HG02870 (cell line): ENCODE results near the gene HHATL.
"Not testable (repeated sequence)": the region's sequence is repeated elsewhere in the genome, so short reads cannot be mapped to it uniquely, and the experiment has no call there.

Experiments used
- ATAC-seq: cut with Tn5 transposase; IDR thresholded peaks from one replicate; pipeline ENCODE4 v1.9.1; 2021; ENCODE audit warnings: mild to moderate bottlenecking, moderate library complexity; ENCODE audit not compliant: unreplicated experiment

HHATL gene

DNA sequence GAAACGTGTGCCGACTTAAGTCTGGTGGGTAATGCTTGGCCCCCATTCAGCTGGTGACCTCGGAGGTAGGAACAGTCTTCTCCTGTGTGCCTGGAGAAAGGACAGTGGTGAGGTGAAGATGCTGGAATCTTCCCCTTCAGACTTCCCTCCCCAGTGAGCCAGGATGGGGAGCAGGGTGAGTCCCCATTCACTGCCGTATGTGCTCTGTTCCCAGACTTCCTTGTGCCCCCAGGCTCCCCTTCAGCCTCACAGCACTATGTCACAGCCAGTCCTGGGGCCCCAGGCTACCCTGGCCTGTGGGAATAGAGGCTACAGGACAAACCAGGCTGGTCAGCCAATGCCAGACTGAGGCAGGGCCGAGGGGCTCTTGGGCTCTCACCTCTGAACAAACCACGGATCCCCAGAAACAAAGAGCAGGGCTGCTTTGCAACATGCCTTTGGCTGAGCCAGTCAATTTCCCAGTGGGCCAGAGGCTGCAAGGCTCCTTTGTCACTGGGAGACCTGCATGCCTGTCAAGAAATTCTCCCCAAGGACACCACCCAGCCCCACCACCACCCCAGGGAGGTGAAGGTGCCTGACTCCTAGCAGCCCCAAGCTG is 31.8 kb upstream of the HHATL start:
- ATAC-seq: no peak

DNA sequence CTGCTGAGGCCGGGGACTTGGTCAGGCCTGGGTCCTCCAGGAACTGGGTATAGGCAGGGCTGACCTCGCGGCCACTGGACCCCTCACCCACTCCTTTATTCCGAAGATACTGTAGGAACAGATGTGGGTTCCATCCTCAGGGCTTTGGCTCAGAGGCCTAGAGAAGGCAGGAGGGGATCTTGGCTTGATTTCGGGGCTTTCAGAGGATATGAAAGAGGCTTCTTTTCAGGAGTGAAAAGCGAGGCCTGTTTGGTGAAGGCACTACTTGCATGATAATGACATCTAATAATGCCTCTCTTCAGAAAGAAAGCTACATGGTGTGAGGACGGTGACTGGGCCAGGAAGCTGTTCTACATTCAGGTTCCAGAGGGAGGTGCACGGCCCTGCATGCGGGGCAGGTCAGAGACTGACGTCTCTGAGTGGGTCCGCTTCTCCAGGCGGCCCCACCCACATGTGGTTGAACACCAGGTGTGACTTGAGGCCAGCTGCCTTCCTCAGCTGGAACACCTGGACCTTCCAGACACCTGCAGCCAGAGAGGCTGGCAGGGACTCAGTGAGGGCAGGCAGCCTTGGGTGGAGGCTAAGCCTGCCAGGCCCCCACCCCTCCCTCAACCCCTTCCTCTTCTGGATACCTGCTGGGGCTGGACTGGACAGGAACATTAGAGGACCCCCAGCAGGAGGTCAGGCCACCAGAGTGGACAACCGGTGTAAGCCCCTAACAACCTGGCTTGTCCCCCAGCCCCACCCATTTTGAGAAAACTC is 31.1 kb upstream of the HHATL start:
- ATAC-seq: no peak

DNA sequence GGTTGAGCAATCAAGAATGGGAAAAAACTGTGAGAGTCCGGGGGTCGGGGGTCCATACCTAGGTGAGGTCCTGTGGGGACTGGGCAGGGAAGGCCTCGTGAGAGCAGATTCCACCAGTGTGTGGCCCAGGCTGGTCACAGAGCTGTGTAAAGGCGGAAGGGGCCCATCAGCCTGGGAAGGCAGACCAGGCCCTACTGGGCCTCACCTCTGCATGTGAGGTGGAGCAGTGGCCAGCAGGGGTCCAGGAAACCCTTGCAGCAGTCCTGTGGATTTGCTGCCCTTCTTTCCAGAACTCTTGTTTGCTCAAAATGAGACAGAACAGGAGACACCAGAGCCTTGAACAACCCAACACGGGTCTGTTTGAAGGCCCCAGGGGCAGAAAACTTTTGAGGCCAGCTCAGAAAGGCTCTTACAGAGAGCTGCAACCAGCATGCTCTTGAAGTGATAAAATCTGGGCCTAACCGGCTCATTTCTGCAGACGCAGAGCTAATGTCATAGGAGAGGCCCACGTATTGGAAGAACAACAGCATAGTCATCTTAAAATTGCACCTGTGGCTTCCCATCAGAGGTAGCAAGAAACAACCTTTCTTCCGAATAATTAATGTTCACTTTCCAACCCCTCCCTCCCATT is 30.3 kb upstream of the HHATL start:
- ATAC-seq: no peak

DNA sequence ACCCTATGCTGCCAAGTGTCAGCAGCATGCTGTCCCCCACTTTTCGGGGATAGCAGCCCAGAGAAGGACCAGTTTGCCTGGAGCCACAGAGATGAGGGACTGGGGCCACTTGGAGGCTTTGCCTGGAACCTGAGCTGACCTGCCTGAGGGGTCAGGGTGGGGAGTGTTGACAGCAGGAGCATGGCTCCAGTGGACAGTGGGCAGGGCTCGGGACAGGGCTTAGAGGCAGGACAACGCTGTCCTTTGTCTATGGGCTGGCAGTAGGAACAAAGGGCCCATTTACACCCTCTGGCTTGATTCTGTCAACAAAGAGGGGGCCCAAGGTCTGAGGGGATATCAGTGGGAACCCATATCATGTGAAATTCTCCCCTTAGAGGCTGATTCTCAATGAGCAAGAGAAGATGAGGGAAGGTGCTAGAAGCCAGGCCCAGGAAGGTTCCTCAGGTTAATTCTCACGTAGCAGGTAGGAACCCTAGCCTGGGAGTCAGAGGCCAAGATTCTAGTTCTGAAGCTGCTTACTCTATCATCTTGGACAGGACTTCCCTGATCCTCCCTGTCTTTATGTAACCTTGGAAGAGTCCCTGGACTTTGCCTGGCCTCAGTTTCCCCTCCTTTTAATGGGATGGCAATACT is 29.7 kb upstream of the HHATL start:
- ATAC-seq: no peak

DNA sequence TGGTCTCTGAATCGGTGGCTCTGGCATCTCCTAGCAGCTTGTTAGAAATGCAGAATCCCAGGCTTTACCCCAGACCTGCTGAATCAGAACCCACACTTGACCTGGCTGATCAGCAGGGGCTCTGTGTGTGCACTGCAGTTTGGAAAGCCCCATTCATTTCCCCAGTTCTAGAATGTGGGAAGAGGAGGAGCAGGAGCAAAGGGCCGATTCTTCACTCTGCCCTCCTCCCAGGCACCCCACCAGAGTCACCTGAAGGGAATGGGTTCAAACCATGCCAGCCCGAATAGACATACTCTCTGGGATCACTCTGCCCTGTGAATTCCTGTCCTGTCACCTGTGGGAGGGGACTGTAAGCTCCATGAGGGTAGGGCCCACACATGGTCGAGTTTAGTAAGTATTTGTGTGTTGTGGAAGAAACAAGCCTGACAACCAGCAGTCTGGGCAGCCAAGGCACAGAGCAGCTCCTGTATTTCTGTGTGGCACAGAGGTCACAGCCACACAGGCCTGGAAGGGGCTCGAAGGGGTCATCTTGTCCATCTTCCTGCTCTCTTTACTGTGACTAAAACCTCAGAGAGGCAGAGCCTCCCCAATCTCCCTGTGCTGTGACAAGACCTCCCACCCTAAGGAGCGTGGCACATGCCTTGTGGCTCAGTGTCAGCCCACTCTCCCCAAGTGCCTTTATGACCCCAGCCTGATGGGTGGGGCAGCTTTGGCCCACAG is 29.0 kb upstream of the HHATL start:
- ATAC-seq: no peak

DNA sequence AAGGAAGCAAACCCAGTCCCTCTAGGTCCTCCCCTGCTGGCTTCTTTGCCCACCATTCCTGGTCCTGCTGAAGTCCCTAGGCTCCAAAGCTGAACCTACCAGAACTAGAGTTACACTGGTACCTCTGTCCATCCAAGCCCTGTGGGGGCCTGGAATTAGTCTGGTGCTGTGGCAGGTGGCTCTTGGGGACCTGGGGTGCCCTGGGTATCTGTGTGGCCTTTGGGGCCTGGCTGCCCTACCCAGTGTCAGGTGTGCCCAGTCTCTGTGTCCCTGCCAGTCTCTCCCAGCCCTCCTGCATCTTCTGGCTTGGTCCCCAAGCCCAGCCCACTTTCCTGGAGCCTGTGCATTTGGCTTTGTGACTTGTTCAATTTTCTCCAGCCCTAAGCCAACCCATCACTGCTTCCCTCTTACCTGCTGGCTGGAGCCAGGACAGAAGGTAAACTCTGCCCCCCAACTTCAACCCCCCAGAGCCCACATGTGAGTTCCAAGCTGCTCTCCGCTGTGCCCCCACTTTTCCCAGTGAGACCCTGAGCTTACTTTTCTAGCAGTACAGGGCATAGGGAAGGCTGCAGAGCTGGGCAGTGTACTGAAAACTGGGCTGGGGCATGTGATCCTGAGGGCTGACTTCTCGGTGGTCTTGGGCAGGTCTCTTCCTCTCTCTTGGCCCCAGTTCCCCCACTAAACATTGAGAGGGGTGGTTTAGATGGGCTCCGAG is 28.3 kb upstream of the HHATL start:
- no peak for ATAC-seq

DNA sequence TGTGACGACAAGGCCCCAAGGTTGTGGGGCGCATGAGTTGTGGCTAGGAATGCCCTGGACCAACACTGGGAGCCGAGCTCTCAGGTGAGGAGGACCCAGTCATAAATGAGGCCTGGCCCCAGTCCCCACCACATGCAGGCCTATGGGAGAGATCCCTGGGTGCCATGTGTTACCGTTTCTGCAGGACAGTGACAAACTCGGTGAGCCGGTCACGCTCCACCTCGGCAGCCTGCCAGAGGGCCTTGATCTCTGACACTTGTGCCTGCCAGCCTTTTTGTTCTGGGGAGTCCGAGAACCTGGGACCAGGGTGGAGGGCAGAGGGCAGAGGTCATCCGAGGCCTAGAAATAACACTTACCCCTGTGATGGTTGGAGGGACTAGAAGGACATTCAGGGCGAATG is 27.7 kb upstream of the HHATL start:
- no peak for ATAC-seq

DNA sequence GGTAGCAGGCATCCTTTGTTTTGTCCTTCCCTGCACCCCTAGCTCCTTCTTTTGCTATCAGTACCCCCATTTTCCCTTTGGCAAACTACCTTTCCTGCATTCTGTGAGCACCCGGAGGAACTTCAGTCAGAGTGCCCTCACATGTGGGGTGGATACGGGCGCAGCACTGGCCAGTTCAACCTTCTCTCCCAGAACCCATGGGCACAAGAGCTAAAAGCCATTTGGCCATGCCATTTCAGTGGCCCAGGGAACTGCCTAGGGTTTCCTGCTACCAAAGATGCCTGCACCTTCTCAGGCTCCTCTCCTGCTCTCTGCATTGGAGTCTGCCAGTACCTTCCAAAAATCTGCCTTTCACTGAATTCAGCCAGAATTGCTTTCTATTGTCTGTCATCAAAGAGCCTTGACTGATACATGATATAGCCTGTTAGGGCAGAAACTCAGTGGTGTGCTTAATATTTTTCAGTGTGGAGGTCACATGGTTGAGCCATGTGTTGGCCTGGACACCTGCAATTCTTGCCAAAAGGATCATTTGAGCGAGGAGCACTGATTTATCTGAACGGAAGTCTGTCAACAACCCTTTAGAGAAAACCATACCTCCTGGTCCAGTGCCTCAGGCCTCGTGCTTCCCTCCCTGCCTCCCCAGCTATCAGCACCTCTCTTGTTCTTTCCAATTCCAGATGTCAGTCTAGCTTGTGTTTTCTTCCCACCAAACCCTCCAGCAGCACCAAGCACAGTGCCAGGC is 27.0 kb upstream of the HHATL start:
- ATAC-seq: no peak

DNA sequence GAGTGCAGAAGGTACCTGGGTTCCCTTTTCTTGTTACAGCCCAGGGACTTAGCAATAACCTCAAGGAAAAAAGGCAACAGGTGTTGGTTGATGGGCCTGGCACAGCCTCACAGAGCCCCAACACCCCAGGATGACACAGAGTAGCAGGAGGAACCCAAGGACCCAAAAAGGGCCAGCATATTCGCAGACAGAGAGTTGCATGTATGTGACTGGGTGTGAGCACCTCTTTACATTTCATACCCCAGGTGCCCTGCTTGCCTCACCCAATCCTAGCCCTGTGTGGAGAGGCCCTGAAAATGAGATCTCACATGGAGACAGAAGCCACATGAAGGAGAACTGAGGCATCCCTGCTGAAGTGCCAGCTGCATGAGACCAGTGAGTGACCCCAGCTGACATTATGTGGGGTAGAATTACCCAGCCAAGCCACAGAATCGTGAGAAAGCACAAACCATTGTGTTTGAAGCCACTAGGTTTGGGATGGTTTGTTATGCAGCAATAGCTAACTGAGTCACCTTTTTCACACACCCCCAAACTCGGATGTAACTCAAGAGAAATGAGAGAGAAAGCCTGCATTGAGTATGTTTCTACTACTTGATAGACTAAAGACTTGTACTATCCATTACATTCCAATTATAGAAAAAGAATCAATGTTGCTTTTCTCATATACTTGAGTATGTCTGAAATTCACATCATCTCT is 26.2 kb upstream of the HHATL start:
- ATAC-seq: no peak

DNA sequence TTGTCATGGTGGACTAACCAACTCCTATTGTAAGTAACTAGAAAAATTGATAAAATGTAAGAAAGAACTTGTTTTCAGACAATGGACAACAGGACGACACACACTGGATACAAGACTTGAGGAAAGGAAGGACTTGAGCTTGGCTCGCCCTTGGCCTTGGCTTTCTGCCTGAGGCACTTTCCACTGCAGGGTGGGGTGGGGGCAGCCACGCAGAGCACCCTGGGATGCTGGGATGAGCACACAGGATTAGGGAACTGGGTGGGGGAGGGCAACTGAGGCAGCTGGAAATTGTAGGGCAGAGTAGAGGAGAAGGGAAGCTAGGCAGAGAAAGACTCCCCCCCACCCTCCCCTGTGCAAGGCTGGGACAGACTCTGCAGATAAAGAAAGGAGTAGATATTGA is 25.5 kb upstream of the HHATL start:
- no peak for ATAC-seq

DNA sequence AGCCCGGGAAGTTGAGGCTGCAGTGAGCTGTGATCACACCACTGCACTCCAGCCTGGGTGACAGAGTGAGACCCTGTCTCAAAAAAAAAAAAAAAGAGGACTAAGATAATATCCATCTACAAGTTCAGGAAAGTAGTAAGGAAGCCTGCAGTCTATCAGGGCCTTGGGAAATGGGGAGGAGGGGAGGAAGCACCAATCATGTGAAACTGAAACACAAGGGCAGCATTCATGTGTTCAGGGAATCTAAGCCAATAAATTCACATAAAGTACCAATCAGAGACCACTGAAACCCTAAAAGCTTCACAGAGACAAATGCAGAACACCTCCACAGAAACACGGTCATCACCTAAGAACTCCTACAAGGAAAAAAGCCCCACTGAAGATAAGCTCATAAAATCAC is 22.9 kb upstream of the HHATL start:
- no peak for ATAC-seq

DNA sequence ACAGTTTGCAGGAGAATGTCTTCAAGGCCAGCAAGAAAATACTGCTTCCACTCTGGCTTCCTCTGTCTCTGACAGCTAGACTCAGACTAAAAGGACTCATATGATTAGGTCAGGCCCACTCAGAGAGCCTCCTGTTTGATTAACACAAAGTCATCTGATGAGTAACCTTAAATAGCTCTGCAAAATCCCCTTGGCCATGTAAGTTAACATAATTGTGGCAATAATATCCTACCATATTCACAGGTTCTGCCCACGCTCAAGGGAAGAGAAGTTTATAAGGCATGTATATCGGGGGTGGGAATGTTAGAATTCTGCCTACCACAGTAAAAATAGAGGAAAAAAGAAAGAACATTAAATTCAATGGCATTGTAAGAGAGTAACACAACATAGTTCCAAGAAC is 20.6 kb upstream of the HHATL start:
- no peak for ATAC-seq

DNA sequence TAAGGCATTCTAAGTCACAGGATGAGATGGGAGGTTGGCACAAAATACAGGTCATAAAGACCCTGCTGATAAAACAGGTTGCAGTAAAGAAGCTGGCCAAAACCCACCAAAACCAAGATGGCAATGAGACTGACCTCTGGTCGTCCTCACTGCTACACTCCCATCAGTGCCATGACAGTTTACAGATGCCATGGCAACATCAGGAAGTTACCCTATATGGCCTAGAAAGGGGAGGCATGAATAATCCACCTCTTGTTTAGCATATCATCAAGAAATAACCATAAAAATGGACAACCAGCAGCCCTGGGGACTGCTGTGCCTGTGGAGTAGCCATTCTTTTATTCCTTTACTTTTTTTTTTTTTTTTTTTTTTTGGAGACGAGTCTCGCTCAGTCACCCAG is 19.8 kb upstream of the HHATL start:
- not testable (repeated sequence) for ATAC-seq

DNA sequence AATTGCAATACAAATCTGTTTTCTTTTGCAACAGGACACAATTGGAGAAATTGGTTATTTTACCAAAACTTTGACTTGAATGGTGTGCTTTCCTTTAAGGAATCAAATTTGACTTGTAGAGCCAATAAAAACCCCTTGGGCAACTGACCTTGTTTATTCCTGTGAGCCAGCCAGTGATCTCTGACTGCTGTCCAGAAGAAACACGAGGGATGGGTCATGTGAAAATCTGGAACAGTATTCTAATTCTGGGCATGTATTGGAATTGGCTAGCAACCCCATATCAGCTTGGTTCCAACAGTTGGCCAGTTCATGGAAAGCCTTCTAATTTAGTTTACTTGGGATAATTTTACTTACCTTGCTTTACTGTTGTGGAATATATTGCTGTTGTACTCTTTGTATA is 19.1 kb upstream of the HHATL start:
- ATAC-seq: no peak

DNA sequence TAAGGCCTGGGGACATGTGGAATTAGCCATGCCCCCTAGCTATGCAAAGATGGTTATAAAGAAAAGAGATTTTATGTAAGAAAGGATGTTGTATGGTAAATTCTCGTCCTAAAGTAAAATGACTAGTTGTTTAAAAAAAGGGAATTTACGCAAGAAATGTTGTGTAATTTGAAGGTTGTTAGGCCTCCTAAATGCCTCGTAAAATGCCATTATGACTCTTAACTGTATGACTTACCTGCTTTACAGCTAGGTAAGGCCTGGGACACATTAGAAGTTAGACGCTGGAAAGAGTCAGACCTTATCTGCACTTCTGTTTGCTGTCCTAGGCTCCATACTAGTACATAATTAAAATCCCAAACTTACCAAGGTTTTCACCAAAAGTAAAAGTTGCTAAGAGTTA is 17.5 kb upstream of the HHATL start:
- no peak for ATAC-seq

DNA sequence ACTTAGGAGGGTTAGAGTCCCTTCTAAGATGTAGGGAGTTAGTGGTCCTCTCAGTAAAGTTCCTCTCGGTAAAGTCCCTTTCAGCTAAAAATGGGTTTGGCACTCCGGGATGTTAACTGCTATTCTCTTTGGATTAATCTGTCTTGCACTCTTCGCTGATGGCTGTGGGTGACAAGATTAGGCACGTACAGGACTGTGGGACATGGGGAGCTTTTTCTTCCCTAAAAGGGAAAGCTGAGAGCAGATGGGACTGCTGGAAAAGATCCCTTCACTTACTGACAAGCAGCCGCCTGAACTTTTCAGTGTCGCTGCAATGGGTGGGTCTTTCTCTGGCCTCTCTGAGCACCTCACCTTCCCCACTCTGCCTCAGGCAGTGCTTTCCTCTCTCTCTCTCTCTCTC is 16.4 kb upstream of the HHATL start:
- ATAC-seq: no peak

DNA sequence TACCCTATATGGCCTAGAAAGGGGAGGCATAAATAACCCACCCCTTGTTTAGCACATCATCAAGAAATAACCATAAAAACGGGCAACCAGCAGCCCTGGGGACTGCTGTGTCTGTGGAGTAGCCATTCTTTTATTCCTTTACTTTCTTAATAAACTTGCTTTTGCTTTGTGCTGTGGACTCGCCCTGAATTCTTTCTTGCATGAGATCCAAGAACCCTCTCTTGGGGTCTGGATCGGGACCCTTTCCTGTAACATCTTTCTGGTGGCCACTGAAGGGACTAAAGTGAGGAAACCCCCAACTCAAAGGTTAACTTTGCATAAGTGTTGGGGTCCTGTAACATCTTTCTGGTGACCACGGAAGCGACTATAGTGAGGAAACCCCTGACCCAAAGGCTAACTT is 15.7 kb upstream of the HHATL start:
- ATAC-seq: no peak

DNA sequence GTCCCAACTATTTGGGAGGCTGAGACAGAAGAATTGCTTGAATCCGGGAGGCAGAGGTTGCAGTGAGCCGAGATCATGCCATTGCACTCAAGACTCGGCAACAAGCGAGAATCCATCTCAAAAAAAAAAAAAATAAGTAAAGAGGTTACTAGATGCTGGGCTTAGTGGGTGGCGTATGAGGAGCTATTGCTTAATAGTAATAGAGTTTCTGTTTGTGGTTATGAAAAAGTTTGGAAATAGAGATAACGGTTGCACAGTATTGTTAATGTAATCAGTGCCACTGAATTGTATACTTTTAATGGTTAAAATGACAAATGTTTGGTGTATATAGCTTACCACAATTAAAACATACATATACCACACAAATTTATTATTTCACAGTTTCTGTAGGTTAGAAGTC is 14.7 kb upstream of the HHATL start:
- ATAC-seq: no peak

DNA sequence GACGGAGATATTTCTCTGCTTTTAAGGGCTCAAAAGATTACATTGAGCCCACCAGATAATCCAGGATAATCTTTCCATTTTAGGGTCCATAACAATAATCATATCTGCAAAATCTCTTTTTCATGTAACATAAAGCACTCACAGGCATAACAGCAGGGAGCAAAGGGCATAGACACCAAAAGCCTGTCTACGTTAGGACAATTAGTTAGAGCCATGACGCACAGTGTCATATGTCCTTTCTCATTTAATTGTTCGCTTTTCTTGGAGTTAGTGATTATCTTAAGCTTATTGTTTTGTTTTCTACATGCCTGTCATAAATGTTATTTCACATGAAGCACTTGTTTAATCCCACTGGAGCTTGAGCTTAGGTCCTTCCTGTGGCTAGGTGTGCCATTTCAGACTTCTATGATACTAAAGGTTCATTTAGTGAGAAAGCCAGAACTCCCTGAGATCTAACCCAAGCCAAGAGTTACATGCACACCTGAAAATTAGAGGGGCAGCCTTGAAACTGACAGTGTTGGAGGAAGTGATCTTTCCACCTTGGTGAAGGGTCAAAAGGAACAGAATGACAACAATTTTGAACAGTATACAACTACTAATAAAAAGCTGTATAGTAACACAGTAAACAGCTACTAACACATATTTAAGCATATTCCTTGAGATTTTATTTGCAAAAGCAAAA is 11.7 kb upstream of the HHATL start:
- ATAC-seq: no peak
